ENCODE measurements around the gene LPIN2. TPM values are rescaled to one million over a fixed set of nuclear protein-coding genes. Genes with fewer than 3 reads are reported as not detected.

LPIN2 gene
- total and polyA plus RNA-seq, 2 of the 13 experiments (the other 11 are each of a cell fraction or from before 2014, with no cell fraction given): 46.0 to 119 TPM

- TF ChIP-seq, protein P1, sequence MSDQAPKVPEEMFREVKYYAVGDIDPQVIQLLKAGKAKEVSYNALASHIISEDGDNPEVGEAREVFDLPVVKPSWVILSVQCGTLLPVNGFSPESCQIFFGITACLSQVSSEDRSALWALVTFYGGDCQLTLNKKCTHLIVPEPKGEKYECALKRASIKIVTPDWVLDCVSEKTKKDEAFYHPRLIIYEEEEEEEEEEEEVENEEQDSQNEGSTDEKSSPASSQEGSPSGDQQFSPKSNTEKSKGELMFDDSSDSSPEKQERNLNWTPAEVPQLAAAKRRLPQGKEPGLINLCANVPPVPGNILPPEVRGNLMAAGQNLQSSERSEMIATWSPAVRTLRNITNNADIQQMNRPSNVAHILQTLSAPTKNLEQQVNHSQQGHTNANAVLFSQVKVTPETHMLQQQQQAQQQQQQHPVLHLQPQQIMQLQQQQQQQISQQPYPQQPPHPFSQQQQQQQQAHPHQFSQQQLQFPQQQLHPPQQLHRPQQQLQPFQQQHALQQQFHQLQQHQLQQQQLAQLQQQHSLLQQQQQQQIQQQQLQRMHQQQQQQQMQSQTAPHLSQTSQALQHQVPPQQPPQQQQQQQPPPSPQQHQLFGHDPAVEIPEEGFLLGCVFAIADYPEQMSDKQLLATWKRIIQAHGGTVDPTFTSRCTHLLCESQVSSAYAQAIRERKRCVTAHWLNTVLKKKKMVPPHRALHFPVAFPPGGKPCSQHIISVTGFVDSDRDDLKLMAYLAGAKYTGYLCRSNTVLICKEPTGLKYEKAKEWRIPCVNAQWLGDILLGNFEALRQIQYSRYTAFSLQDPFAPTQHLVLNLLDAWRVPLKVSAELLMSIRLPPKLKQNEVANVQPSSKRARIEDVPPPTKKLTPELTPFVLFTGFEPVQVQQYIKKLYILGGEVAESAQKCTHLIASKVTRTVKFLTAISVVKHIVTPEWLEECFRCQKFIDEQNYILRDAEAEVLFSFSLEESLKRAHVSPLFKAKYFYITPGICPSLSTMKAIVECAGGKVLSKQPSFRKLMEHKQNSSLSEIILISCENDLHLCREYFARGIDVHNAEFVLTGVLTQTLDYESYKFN (CRISPR knock-in tag; conservative IDR thresholded peaks at IDR 0.05): peak; percentile 41
- TF ChIP-seq TCF7 (IDR thresholded peaks at IDR 0.05; ENCODE audit: low read depth) (peak; percentile 79), NR2F2 (IDR thresholded peaks at IDR 0.05; ENCODE audit: borderline replicate concordance, low read depth) (peak; percentile 92; the same call in 1 of the 2 replicates), ZKSCAN5 (CRISPR knock-in tag; IDR thresholded peaks at IDR 0.05) (no peak), JDP2 (CRISPR knock-in tag; IDR thresholded peaks at IDR 0.05; ENCODE audit: borderline replicate concordance) (no peak), MIER3 (CRISPR knock-in tag; IDR thresholded peaks at IDR 0.05; ENCODE audit: borderline replicate concordance) (peak; percentile 41; the same call in 1 of the 2 replicates), ZNF317 (CRISPR knock-in tag; IDR thresholded peaks at IDR 0.05) (no peak), TGIF2 (CRISPR knock-in tag; IDR thresholded peaks at IDR 0.05) (0 out of 2 replicates have a peak, but pooled peaks have one; percentile 42), ZNF670 (CRISPR knock-in tag; IDR thresholded peaks at IDR 0.05; ENCODE audit: borderline replicate concordance) (0 out of 2 replicates have a peak, but pooled peaks have one; percentile 31), SOX6 (IDR thresholded peaks at IDR 0.05) (no peak), SOX6 (CRISPR knock-in tag; IDR thresholded peaks at IDR 0.05) (peak; percentile 85), ZNF362 (CRISPR knock-in tag; IDR thresholded peaks at IDR 0.05; ENCODE audit: borderline replicate concordance) (peak; percentile 86), SAP130 (CRISPR knock-in tag; IDR thresholded peaks at IDR 0.05; ENCODE audit: low read depth) (peak; percentile 39; the same call in 1 of the 2 replicates)
- TF ChIP-seq, protein P2, sequence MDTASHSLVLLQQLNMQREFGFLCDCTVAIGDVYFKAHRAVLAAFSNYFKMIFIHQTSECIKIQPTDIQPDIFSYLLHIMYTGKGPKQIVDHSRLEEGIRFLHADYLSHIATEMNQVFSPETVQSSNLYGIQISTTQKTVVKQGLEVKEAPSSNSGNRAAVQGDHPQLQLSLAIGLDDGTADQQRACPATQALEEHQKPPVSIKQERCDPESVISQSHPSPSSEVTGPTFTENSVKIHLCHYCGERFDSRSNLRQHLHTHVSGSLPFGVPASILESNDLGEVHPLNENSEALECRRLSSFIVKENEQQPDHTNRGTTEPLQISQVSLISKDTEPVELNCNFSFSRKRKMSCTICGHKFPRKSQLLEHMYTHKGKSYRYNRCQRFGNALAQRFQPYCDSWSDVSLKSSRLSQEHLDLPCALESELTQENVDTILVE (CRISPR knock-in tag; IDR thresholded peaks at IDR 0.05): 0 out of 2 replicates have a peak, but pooled peaks have one; percentile 17
- TF ChIP-seq, protein P3, sequence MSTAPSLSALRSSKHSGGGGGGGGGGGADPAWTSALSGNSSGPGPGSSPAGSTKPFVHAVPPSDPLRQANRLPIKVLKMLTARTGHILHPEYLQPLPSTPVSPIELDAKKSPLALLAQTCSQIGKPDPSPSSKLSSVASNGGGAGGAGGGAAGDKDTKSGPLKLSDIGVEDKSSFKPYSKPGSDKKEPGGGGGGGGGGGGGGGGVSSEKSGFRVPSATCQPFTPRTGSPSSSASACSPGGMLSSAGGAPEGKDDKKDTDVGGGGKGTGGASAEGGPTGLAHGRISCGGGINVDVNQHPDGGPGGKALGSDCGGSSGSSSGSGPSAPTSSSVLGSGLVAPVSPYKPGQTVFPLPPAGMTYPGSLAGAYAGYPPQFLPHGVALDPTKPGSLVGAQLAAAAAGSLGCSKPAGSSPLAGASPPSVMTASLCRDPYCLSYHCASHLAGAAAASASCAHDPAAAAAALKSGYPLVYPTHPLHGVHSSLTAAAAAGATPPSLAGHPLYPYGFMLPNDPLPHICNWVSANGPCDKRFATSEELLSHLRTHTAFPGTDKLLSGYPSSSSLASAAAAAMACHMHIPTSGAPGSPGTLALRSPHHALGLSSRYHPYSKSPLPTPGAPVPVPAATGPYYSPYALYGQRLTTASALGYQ (CRISPR knock-in tag; IDR thresholded peaks at IDR 0.05): peak; percentile 58
- TF ChIP-seq, protein P4, sequence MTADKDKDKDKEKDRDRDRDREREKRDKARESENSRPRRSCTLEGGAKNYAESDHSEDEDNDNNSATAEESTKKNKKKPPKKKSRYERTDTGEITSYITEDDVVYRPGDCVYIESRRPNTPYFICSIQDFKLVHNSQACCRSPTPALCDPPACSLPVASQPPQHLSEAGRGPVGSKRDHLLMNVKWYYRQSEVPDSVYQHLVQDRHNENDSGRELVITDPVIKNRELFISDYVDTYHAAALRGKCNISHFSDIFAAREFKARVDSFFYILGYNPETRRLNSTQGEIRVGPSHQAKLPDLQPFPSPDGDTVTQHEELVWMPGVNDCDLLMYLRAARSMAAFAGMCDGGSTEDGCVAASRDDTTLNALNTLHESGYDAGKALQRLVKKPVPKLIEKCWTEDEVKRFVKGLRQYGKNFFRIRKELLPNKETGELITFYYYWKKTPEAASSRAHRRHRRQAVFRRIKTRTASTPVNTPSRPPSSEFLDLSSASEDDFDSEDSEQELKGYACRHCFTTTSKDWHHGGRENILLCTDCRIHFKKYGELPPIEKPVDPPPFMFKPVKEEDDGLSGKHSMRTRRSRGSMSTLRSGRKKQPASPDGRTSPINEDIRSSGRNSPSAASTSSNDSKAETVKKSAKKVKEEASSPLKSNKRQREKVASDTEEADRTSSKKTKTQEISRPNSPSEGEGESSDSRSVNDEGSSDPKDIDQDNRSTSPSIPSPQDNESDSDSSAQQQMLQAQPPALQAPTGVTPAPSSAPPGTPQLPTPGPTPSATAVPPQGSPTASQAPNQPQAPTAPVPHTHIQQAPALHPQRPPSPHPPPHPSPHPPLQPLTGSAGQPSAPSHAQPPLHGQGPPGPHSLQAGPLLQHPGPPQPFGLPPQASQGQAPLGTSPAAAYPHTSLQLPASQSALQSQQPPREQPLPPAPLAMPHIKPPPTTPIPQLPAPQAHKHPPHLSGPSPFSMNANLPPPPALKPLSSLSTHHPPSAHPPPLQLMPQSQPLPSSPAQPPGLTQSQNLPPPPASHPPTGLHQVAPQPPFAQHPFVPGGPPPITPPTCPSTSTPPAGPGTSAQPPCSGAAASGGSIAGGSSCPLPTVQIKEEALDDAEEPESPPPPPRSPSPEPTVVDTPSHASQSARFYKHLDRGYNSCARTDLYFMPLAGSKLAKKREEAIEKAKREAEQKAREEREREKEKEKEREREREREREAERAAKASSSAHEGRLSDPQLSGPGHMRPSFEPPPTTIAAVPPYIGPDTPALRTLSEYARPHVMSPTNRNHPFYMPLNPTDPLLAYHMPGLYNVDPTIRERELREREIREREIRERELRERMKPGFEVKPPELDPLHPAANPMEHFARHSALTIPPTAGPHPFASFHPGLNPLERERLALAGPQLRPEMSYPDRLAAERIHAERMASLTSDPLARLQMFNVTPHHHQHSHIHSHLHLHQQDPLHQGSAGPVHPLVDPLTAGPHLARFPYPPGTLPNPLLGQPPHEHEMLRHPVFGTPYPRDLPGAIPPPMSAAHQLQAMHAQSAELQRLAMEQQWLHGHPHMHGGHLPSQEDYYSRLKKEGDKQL (CRISPR knock-in tag; IDR thresholded peaks at IDR 0.05; ENCODE audit: low read depth): 0 out of 2 replicates have a peak, but pooled peaks have one; percentile 65
These were observed 26.6 kb downstream of the LPIN2 start (continued) for GRCh38 chr18:2986150-2986865.

Data from HepG2 (cell line).